Measurements from ENCODE around the gene ADAMTS7.
"Not testable (repeated sequence)": the region's sequence is repeated elsewhere in the genome, so short reads cannot be mapped to it uniquely, and the experiment has no call there.

ADAMTS7 gene

DNA sequence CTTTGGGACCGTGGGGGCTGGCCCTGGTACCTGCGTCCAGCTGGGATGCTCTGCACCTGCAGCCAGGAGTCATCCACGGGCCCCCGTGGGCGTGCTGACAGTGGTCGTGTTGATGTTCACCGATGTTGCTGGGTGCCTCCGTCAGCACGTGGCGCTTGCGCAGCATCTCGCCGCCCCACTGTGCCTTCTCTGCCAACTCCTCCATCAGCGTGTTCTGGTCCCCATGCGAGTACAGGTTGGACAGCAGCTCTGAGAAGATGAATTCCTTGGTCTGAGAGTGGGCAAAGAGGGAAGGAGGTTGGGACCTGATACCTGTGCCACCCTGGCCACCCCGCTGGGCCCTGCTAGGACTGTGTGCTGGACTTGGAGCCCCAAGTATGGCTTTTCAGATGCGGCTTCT, 61.4 kb downstream of the ADAMTS7 start:
- TF ChIP-seq, protein P1, sequence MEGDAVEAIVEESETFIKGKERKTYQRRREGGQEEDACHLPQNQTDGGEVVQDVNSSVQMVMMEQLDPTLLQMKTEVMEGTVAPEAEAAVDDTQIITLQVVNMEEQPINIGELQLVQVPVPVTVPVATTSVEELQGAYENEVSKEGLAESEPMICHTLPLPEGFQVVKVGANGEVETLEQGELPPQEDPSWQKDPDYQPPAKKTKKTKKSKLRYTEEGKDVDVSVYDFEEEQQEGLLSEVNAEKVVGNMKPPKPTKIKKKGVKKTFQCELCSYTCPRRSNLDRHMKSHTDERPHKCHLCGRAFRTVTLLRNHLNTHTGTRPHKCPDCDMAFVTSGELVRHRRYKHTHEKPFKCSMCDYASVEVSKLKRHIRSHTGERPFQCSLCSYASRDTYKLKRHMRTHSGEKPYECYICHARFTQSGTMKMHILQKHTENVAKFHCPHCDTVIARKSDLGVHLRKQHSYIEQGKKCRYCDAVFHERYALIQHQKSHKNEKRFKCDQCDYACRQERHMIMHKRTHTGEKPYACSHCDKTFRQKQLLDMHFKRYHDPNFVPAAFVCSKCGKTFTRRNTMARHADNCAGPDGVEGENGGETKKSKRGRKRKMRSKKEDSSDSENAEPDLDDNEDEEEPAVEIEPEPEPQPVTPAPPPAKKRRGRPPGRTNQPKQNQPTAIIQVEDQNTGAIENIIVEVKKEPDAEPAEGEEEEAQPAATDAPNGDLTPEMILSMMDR (IDR thresholded peaks at IDR 0.05; ENCODE audit: insufficient read depth, low read depth, low read length, missing control alignments) = no peak
- DNase-seq (ENCODE audit: low read depth) = no peak
- no peak overlapping the region for H3K4me3 ChIP-seq (ENCODE audit: low read length)

DNA sequence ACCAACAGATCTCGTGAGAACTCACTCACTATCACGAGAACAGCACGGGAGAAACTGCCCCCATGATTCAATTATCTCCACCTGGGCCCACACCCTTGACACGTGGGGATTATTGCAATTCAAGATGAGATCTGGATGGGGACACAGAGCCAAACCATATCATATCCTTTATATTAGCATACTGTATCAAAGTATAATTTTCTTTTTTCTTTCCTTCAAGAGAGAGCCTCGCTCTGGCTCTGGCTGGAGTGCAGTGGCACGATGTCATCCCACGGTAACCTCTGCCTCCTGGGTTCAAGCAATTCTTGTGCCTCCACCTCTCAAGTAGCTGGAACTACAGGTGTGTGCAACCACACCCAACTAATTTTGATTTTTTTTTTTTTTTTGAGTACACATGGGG, 63.4 kb downstream of the ADAMTS7 start:
- not testable (repeated sequence) for DNase-seq (ENCODE audit: low read depth); H3K4me3 ChIP-seq (ENCODE audit: low read length)

DNA sequence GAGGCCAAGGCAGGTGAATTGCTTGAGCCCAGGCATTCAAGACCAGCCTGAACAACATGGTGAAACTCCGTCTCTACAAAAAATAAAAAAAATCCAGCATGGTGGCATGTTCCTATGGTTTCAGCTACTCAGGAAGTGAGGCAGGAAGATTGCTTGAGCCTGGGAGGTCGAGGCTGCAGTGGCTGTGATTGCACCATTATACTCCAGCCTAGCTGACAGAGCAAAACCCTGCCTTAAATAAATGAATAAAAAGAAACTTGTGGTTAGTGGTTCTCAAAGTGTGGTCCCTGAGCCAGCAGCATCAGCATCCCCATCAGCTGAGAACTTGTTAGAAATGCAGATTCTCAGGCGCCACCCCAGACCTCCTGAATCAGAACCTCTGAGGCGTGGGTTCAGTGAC, 69.6 kb downstream of the ADAMTS7 start:
- DNase-seq (ENCODE audit: low read depth); H3K4me3 ChIP-seq (ENCODE audit: low read length): not testable (repeated sequence)

DNA sequence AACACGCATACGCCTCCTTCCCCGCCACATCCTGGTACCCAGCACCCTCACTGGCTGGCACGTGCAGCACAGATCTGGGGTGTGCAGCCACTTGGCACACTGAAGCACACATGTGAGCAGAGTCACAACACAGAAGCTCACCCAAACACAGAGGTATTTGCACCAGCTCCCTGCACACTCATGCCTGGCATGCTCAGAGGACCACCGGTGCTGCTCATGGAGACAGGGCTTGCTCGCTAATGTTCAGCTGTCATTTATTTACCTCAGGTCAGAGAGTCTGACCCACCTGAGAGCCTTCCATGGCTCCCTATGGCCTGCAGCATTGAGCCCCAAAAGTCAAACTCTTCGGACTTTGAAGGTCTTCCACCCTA, 70.4 kb downstream of the ADAMTS7 start:
- TF ChIP-seq, protein P1 (IDR thresholded peaks at IDR 0.05; ENCODE audit: insufficient read depth, low read depth, low read length, missing control alignments) = no peak
- no peak for DNase-seq (ENCODE audit: low read depth)

GRCh38 chr15:78739996-78740903, 71.0 kb downstream of the ADAMTS7 start:
- TF ChIP-seq, protein P1 (IDR thresholded peaks at IDR 0.05; ENCODE audit: insufficient read depth, low read depth, low read length, missing control alignments) = peak; percentile 64
- no peak overlapping the region for H3K4me3 ChIP-seq (ENCODE audit: low read length)
- peak; percentile 77 for DNase-seq (ENCODE audit: low read depth)

More for the DNA sequence above, 70.4 kb downstream of the ADAMTS7 start:
- no peak overlapping the region for H3K4me3 ChIP-seq (ENCODE audit: low read length)

- TF ChIP-seq, protein P1 (IDR thresholded peaks at IDR 0.05; ENCODE audit: insufficient read depth, low read depth, low read length, missing control alignments) = no peak
- H3K4me3 ChIP-seq (ENCODE audit: low read length) = no peak overlapping the region
- DNase-seq (ENCODE audit: low read depth) = no peak
Observed at GRCh38 chr15:78739206-78739605, 72.1 kb downstream of the ADAMTS7 start.

- TF ChIP-seq, protein P1 (IDR thresholded peaks at IDR 0.05; ENCODE audit: insufficient read depth, low read depth, low read length, missing control alignments) = peak; percentile 67
Observed at GRCh38 chr15:78737931-78738558, 73.2 kb downstream of the ADAMTS7 start.

More at GRCh38 chr15:78737931-78738558, 73.2 kb downstream of the ADAMTS7 start:
- not testable (repeated sequence) for H3K4me3 ChIP-seq (ENCODE audit: low read length)
- peak; percentile 56 for DNase-seq (ENCODE audit: low read depth)

Measured in epithelial cell of esophagus (primary cell).